Ascending aorta (tissue), 2 donors: Measurements from ENCODE around the gene MRTO4. TPM values are rescaled to one million over a fixed set of nuclear protein-coding genes. Genes with fewer than 3 reads are reported as not detected.
"Not testable (repeated sequence)": the region's sequence is repeated elsewhere in the genome, so short reads cannot be mapped to it uniquely, and the experiment has no call there.

Experiments
- DNase-seq, 2 donors: peaks; one replicate each; pipeline ENCODE4 v3.0.0-alpha.2; 2019; ENCODE audit warnings: low spot score in 2 of 2
- H3K27ac ChIP-seq, 2 donors: fragments of 200-600 bp; sonication (generic); one replicate each; pipeline ENCODE4 v1.5.1; 2016 to 2017; ENCODE audit warnings: mild to moderate bottlenecking in 1 of 2
- H3K27me3 ChIP-seq: fragments of 200-600 bp; sonication (generic); one replicate; pipeline ENCODE4 v1.5.1; 2017
- H3K36me3 ChIP-seq, 2 donors: fragments of 200-600 bp; sonication (generic); one replicate each; pipeline ENCODE4 v1.5.1; 2016
- H3K4me1 ChIP-seq, 2 donors: fragments of 200-600 bp; sonication (generic); one replicate each; pipeline ENCODE4 v1.5.1; 2016 to 2017; ENCODE audit warnings: mild to moderate bottlenecking in 1 of 2
- H3K4me3 ChIP-seq, 2 donors: fragments of 200-600 bp; sonication (generic); one replicate each; pipeline ENCODE4 v1.5.1; 2016 to 2017; ENCODE audit warnings: mild to moderate bottlenecking in 1 of 2
- H3K9me3 ChIP-seq, 2 donors: fragments of 200-600 bp; sonication (generic); one replicate each; pipeline ENCODE4 v1.5.1; 2016
- intact Hi-C: fragments of 100-400 bp; cut with DNase I; formaldehyde crosslinking; loops from one replicate; pipeline ENCODE4 v1.15.1; 2023
- total RNA-seq: library from RNA; depleted of rRNA; stranded (reverse); fragments of >200 nt; gene quantifications from one replicate; pipeline ENCODE4 v1.1.0, GENCODE V29; 2016
- TF ChIP-seq, protein P1 (sequence below), 3 experiments: fragments of 200-600 bp in 2 of 3; fragments of 450-650 bp in 1 of 3; sonication (generic) in 2 of 3; IDR thresholded peaks; one replicate each; pipeline ENCODE4 v1.5.1; 2016 to 2019; ENCODE audit warnings: antibody characterized with exemption in 3 of 3, mild to moderate bottlenecking in 1 of 3, moderate library complexity in 1 of 3

Gene MRTO4
- total RNA-seq, 1 donor from 2014 or later, result 13.4 TPM

GRCh38 chr1:19220991-19221390, 30.6 kb upstream of the MRTO4 start:
- H3K27ac ChIP-seq, result no peak overlapping the region

GRCh38 chr1:19222573-19222972, 29.0 kb upstream of the MRTO4 start:
- Histone ChIP-seq H3K4me1 (no peaks in the 10 kb centered on the region), H3K27me3 (no peaks in the 10 kb centered on the region), H3K36me3 (peaks cover 65 to 95% of the 10 kb centered on the region in 2 donors), H3K27ac (no peak overlapping the region), H3K4me3 (no peak overlapping the region), H3K9me3 (no peaks in the 10 kb centered on the region)
- DNase-seq, result no peak
- TF ChIP-seq, protein P1, sequence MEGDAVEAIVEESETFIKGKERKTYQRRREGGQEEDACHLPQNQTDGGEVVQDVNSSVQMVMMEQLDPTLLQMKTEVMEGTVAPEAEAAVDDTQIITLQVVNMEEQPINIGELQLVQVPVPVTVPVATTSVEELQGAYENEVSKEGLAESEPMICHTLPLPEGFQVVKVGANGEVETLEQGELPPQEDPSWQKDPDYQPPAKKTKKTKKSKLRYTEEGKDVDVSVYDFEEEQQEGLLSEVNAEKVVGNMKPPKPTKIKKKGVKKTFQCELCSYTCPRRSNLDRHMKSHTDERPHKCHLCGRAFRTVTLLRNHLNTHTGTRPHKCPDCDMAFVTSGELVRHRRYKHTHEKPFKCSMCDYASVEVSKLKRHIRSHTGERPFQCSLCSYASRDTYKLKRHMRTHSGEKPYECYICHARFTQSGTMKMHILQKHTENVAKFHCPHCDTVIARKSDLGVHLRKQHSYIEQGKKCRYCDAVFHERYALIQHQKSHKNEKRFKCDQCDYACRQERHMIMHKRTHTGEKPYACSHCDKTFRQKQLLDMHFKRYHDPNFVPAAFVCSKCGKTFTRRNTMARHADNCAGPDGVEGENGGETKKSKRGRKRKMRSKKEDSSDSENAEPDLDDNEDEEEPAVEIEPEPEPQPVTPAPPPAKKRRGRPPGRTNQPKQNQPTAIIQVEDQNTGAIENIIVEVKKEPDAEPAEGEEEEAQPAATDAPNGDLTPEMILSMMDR (IDR thresholded peaks at IDR 0.05), result no peak
- intact Hi-C loops, result no loop called here

More at GRCh38 chr1:19220991-19221390, 30.6 kb upstream of the MRTO4 start:
- Histone ChIP-seq H3K27me3 (no peaks in the 10 kb centered on the region), H3K9me3 (no peaks in the 10 kb centered on the region), H3K4me3 (no peak overlapping the region), H3K4me1 (no peaks in the 10 kb centered on the region), H3K36me3 (peaks cover 53 to 85% of the 10 kb centered on the region in 2 donors)
- intact Hi-C loops, result no loop called here
- no peak for DNase-seq
- TF ChIP-seq, protein P1 (IDR thresholded peaks at IDR 0.05), result no peak

- intact Hi-C loops, result no loop called here
- no peak overlapping the region for H3K4me3 ChIP-seq
- H3K9me3 ChIP-seq, result no peaks in the 10 kb centered on the region
- no peaks in the 10 kb centered on the region for H3K27me3 ChIP-seq
- TF ChIP-seq, protein P1 (IDR thresholded peaks at IDR 0.05), result no peak
- no peak overlapping the region for H3K27ac ChIP-seq
- DNase-seq, result no peak
- H3K4me1 ChIP-seq, result no peaks in the 10 kb centered on the region
- H3K36me3 ChIP-seq, result peaks cover 65 to 96% of the 10 kb centered on the region in 2 donors
These were observed 28.4 kb upstream of the MRTO4 start for GRCh38 chr1:19222979-19223824.

- intact Hi-C loops, result no loop called here
- Histone ChIP-seq H3K27me3 (no peaks in the 10 kb centered on the region), H3K4me1 (no peaks in the 10 kb centered on the region), H3K4me3 (no peak overlapping the region), H3K27ac (no peak overlapping the region), H3K36me3 (peaks cover 75 to 96% of the 10 kb centered on the region in 2 donors), H3K9me3 (no peaks in the 10 kb centered on the region)
- DNase-seq, result no peak
- TF ChIP-seq, protein P1 (IDR thresholded peaks at IDR 0.05), result no peak
These were observed 22.4 kb upstream of the MRTO4 start for GRCh38 chr1:19229229-19229628.

DNA sequence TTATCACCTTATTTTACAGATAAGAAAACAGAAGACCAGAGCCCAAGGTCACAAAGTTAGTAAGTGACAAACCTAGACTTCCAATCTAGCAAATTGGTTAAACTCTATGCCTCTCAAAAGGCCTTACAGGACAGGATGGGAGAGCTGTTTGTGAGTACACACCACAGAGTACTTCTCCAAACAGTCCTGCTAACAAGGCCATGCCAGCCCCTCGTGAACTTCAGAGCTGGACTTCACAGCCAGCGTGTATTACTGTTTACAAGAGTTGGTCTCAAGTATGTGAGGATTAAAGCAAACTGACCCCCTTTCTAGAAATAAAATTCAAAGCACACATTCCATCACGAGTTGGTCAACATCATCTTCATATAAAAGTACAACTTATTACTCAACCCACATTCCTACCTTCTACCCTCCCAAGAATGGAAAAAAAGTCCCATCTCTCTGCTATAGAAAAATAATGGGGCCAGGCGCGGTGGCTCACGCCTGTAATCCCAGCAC, 21.7 kb upstream of the MRTO4 start:
- intact Hi-C loops, result loop anchor here (10.0 kb wide), 1 partner anchor 55 kb away; no protein-coding TSS in a partner anchor
- no peaks in the 10 kb centered on the region for H3K4me1 ChIP-seq
- TF ChIP-seq, protein P1 (IDR thresholded peaks at IDR 0.05), result no peak
- no peak for DNase-seq
- no peak overlapping the region for H3K4me3 ChIP-seq
- no peaks in the 10 kb centered on the region for H3K9me3 ChIP-seq
- no peaks in the 10 kb centered on the region for H3K27me3 ChIP-seq
- peaks cover 75 to 96% of the 10 kb centered on the region in 2 donors for H3K36me3 ChIP-seq
- H3K27ac ChIP-seq, result no peak overlapping the region

- not testable (repeated sequence) for H3K27ac ChIP-seq, H3K4me1 ChIP-seq, H3K9me3 ChIP-seq, H3K27me3 ChIP-seq, H3K4me3 ChIP-seq
- H3K36me3 ChIP-seq, result peaks cover 74 to 96% of the 10 kb centered on the region in 2 donors
- intact Hi-C loops, result loop anchor here (10.0 kb wide), 1 partner anchor 57 kb away; no protein-coding TSS in a partner anchor
- peak in 1 of 2 donors; percentile 47 for DNase-seq
These were observed 19.7 kb upstream of the MRTO4 start for GRCh38 chr1:19231736-19232523.
